Omental fat pad (tissue), 4 donors: ENCODE measurements around the gene PLA2G6. TPM values are rescaled to one million over a fixed set of nuclear protein-coding genes. Genes with fewer than 3 reads are reported as not detected.

Experiments used
- ATAC-seq: fragments of 150-250 bp; one replicate; pipeline ENCODE4 v1.9.1; 2016; ENCODE audit warnings: mild to moderate bottlenecking, moderate library complexity; ENCODE audit not compliant: low FRiP score
- DNase-seq: peaks from one replicate; pipeline ENCODE4 v3.0.0-alpha.2; 2019; ENCODE audit warnings: low spot score
- total RNA-seq, 4 donors: library from RNA; depleted of rRNA; stranded (reverse); fragments of >200 nt; gene quantifications; one replicate each; pipeline ENCODE4 v1.1.0, GENCODE V29; 2016
- TF ChIP-seq, protein P1 (sequence below), 3 donors: fragments of 450-650 bp; IDR thresholded peaks; one replicate each; pipeline ENCODE4 v1.5.1; 2016 to 2017; ENCODE audit warnings: antibody characterized with exemption in 3 of 3, mild to moderate bottlenecking in 3 of 3, moderate library complexity in 2 of 3

PLA2G6 gene
- total RNA-seq, 4 donors from 2014 or later: 30.8 to 58.5 (median 45.1) TPM

DNA sequence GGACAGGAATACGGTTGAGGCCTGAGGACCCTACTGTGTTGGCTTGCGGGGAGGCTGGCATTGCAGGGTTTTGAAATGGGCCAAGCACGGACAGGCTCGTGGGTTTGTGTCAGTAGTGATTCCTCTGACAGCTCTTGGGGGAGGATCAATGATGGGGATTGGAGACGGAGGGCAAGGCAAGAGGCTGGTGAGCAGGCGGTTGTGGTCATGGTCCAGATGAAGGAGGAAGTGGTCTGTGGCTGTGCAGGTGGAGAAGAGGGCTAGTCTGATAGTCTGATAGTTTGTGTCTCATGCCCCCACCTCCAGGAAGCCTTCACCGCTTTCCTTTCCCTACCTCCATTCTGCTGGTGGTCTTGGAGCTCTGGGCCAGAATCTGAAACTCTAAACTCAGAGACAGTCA, 23.2 kb upstream of the PLA2G6 start:
- TF ChIP-seq, protein P1, sequence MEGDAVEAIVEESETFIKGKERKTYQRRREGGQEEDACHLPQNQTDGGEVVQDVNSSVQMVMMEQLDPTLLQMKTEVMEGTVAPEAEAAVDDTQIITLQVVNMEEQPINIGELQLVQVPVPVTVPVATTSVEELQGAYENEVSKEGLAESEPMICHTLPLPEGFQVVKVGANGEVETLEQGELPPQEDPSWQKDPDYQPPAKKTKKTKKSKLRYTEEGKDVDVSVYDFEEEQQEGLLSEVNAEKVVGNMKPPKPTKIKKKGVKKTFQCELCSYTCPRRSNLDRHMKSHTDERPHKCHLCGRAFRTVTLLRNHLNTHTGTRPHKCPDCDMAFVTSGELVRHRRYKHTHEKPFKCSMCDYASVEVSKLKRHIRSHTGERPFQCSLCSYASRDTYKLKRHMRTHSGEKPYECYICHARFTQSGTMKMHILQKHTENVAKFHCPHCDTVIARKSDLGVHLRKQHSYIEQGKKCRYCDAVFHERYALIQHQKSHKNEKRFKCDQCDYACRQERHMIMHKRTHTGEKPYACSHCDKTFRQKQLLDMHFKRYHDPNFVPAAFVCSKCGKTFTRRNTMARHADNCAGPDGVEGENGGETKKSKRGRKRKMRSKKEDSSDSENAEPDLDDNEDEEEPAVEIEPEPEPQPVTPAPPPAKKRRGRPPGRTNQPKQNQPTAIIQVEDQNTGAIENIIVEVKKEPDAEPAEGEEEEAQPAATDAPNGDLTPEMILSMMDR (IDR thresholded peaks at IDR 0.05): no peak
- DNase-seq (no peak), ATAC-seq (no peak)

DNA sequence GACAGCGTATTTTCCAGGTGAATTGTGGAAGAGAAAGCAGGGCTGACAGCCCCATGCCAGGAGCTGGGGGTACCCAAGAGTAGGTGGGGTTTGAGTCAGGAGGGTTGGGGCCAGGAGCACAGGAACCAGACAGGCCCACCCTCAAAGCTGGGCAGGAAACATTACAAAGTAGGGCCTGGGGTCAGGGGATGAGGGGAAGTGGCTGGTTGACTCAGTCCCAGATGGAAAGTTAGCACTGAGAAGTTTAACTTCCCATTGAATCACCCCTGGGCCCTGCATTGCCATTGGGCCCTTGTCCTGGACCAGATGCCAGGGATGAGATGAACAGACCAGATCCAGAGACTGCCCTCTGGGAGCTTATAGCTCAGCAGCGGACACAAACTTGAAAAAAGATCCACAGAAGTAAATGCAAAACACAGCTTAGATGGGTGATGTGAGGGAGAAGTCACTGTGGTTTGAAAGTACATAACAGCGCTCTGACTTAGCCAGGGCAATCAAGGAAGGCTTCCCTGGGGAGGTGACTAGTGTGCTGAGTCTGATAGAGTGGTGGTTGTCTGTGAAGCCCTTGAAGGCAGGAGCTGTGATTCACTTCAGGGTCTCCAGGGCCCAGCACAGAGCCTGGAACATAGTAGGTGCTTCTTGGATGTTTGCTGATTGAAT, 22.4 kb upstream of the PLA2G6 start:
- DNase-seq (no peak), ATAC-seq (no peak)
- TF ChIP-seq, protein P1 (IDR thresholded peaks at IDR 0.05): no peak

DNA sequence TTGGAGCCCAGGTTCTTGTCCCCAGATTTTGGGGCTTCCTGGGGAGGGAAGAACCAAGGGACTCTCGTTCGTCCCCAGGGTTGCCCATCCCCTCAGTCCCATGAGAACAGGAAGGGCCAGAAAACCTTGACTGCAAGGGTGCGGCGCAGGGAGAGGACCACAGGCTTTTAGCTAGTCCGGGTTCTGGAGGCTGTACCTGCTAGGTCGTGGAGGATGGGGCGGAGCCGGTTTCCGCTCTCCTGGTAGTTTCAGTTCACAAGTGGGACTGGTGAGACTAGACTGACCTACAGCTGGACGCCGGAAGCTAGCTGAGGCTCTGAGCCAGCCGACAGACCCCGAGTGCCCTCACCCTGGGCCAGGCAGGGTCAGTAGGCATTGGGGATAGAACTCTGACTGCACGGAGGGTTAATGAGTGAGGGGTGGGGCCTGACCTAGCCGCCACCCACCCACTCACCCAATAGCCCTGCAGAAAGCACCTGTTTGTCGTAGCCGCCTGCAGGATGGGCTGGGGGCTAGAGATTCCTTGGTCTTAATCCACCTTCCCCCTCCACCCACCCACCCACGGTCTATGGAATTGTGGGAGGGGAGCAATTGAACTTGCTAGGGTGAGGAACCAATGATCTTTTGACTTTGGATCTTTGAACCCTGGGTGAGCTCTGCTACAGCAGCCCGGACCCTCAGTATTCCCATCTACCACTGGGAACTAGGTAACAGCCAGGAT, 21.6 kb upstream of the PLA2G6 start:
- DNase-seq (no peak), ATAC-seq (no peak)
- TF ChIP-seq, protein P1 (IDR thresholded peaks at IDR 0.05): no peak

DNA sequence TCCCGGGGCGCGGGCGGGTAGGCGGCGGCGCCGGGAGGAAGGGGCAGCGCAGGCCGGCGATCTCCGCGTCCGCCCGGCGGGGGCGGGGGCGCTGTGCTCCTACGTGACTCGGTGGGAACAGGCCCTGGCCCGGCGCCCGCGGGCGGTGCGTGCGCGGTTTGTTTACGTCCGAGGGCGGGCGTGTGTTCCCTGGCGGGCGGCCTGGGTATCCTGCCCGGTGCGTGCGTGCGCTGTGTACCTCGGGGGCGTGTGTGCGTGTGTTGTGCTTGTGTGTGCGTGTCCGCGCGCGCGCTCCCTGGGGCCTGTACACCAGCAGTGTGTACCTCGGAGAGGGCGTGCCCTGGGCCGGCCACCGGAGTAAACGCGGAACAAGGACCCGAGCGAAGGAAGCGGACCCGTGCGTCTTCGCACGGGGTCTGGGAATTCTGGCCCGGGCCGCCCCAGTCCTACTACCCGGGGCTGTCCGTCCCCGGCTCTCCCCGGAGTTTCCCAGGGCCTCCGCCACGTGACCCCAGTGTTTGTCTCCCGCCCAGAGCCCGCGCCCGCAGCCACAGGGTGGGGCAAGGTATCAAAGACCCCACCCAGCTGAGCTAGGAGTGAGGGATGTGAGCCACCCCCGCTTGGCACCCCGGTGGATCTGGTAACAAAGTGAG, 20.9 kb upstream of the PLA2G6 start:
- TF ChIP-seq, protein P1 (IDR thresholded peaks at IDR 0.05): no peak
- ATAC-seq: peak; percentile 39
- DNase-seq: peak; percentile 76

DNA sequence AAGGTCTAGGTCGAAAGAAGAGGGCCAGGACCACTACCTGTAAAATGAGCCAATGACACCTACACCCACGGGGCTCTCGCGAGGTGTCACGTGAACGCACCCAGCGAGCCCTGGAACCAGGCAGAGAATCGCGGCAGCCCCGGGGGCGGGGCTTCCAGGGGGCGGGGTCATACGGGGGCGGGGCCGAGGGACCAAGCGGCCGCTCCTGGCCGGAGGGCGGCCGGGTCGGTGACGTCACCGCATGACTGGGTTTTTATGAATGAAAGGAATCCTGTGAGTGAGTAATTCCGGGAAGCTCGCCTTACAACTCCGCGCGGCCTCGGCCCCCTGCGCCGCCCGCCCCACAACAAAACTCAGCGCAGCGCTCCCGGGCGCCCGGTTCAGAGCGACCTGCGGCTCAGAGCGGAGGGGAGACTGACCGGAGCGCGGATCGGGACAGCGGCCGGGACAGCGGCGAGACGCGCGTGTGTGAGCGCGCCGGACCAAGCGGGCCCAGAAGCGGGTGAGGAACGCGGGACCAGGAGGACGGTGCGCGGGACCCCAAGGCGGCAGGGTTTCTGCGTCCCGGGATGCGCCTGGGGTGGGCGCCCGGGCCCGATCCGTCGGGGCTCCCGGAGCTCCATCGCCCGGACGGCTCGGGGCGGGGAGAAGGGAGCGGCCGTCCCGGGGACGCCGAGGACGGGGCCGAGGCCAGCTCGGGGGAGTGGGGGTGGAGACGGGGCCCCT, 20.2 kb upstream of the PLA2G6 start, which contains the start of gene MAFF:
MAFF (plus strand) TSS at position 284 of the 726 bp plus-strand sequence. CDS start 11,860 bp downstream, outside the sequence.
- TF ChIP-seq, protein P1 (IDR thresholded peaks at IDR 0.05): no peak
- peak; percentile 91 for DNase-seq
- ATAC-seq: peak; percentile 70

DNA sequence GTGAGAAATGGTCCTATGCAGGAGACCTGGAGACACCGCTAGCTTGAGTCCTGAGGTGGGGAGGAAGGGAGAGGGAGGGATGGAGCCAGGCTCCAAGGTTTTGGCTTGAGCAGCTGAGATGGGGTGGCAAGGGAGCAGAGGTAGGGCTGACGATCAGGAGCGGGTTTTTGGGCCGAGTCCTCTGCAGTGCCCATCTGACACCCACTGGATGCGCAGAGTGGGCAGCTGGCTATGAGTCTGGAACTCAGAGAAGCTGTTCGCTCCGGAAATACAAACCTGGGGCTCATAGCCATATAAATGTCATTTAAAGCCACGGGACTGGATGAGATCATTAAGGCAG, 19.7 kb upstream of the PLA2G6 start:
- ATAC-seq: no peak
- TF ChIP-seq, protein P1 (IDR thresholded peaks at IDR 0.05): no peak
- no peak for DNase-seq
